GM19238 (cell line): ENCODE data around the gene PTPRT.

Source experiments
- DNase-seq: peaks from one replicate; pipeline ENCODE4 v3.0.0; 2011; ENCODE audit warnings: low spot score; ENCODE audit not compliant: insufficient read length

PTPRT gene

GRCh38 chr20:42739683-42740082 is 450.0 kb downstream of the PTPRT start:
- DNase-seq = no peak

GRCh38 chr20:42735539-42735938 is 454.2 kb downstream of the PTPRT start:
- no peak for DNase-seq

GRCh38 chr20:42734660-42735368 is 454.9 kb downstream of the PTPRT start:
- DNase-seq = no peak

- DNase-seq = no peak
These were observed 467.8 kb downstream of the PTPRT start for GRCh38 chr20:42721923-42722322.

GRCh38 chr20:42714298-42715141 is 475.2 kb downstream of the PTPRT start:
- no peak for DNase-seq

GRCh38 chr20:42708266-42708665 is 481.4 kb downstream of the PTPRT start:
- DNase-seq = no peak

GRCh38 chr20:42706759-42707158 is 482.9 kb downstream of the PTPRT start:
- DNase-seq = no peak

- no peak for DNase-seq
These were observed 484.2 kb downstream of the PTPRT start for GRCh38 chr20:42705550-42705949.

GRCh38 chr20:42703744-42704143 is 486.0 kb downstream of the PTPRT start:
- DNase-seq = no peak

- no peak for DNase-seq
These were observed 487.8 kb downstream of the PTPRT start for GRCh38 chr20:42701948-42702347.

- DNase-seq = no peak
These were observed 489.3 kb downstream of the PTPRT start for GRCh38 chr20:42700372-42700771.

- no peak for DNase-seq
These were observed 491.7 kb downstream of the PTPRT start for GRCh38 chr20:42697962-42698361.

GRCh38 chr20:42690842-42691437 is 498.8 kb downstream of the PTPRT start:
- no peak for DNase-seq

- DNase-seq = no peak
These were observed 501.1 kb downstream of the PTPRT start for GRCh38 chr20:42688576-42688975.

GRCh38 chr20:42686057-42686456 is 503.6 kb downstream of the PTPRT start:
- DNase-seq = no peak

GRCh38 chr20:42678895-42679294 is 510.8 kb downstream of the PTPRT start:
- DNase-seq = no peak

- DNase-seq = no peak
These were observed 533.6 kb downstream of the PTPRT start for GRCh38 chr20:42656130-42656529.

- DNase-seq = no peak
These were observed 537.4 kb downstream of the PTPRT start for GRCh38 chr20:42652266-42652665.

- no peak for DNase-seq
These were observed 539.4 kb downstream of the PTPRT start for GRCh38 chr20:42650191-42650746.

GRCh38 chr20:42649748-42650147 is 540.0 kb downstream of the PTPRT start:
- DNase-seq = no peak

- DNase-seq = no peak
These were observed 543.5 kb downstream of the PTPRT start for GRCh38 chr20:42646250-42646649.

GRCh38 chr20:42641886-42642285 is 547.8 kb downstream of the PTPRT start:
- DNase-seq = no peak
